Activated T-helper 2 cell treated with anti-CD3 and anti-CD28 coated beads, Interferon-gamma antibody, Interleukin-2, Interleukin-4, amounts not matched to agents 10 μg/mL and 5 μg/mL and 100 μg/mL, durations not matched to agents 14 hours and 24 hours and 36 hours (primary cell): Measurements from ENCODE around the gene XDH. TPM values are rescaled to one million over a fixed set of nuclear protein-coding genes. Genes with fewer than 3 reads are reported as not detected.

ENCODE experiments used
- DNase-seq: peaks from one replicate; pipeline ENCODE4 v3.0.0; 2021; ENCODE audit warnings: low spot score
- H3K27ac Mint-ChIP-seq: one replicate; pipeline ENCODE4 v1.8.0; 2021; ENCODE audit warnings: mixed read lengths
- H3K27me3 Mint-ChIP-seq: one replicate; pipeline ENCODE4 v1.8.0; 2021; ENCODE audit warnings: low read depth, mixed read lengths
- H3K36me3 Mint-ChIP-seq: one replicate; pipeline ENCODE4 v1.8.0; 2021; ENCODE audit warnings: low read depth, mixed read lengths
- H3K4me1 Mint-ChIP-seq: one replicate; pipeline ENCODE4 v1.8.0; 2021; ENCODE audit warnings: low read depth, mixed read lengths
- H3K4me3 Mint-ChIP-seq: one replicate; pipeline ENCODE4 v1.8.0; 2021; ENCODE audit warnings: low read depth, mild to moderate bottlenecking, moderate library complexity, mixed read lengths
- H3K9me3 Mint-ChIP-seq: one replicate; pipeline ENCODE4 v1.8.0; 2021; ENCODE audit warnings: mixed read lengths
- intact Hi-C: fragments of 100-400 bp; cut with micrococcal nuclease; formaldehyde crosslinking; loops from one replicate; pipeline ENCODE4 v1.15.1; 2023
- total RNA-seq: library from RNA; stranded (reverse); gene quantifications from 2 replicates; pipeline ENCODE4 v1.2.3, GENCODE V29; 2022

The XDH gene
- total RNA-seq, 1 donor from 2014 or later: not detected

GRCh38 chr2:31378389-31378788 lies 36.2 kb downstream of the XDH start:
- Mint-ChIP-seq H3K27me3 (peaks cover 2% of the 10 kb centered on the region), H3K4me1 (peaks cover 23% of the 10 kb centered on the region), H3K9me3 (no peaks in the 10 kb centered on the region)

GRCh38 chr2:31373127-31373526 lies 41.4 kb downstream of the XDH start:
- no peaks in the 10 kb centered on the region for H3K36me3 Mint-ChIP-seq
- H3K27me3 Mint-ChIP-seq: peaks cover under 1% of the 10 kb centered on the region
- H3K27ac Mint-ChIP-seq: no peak overlapping the region
- no peaks in the 10 kb centered on the region for H3K9me3 Mint-ChIP-seq
- intact Hi-C loops: no loop called here
- DNase-seq: no peak
- peaks cover under 1% of the 10 kb centered on the region for H3K4me1 Mint-ChIP-seq
- no peak overlapping the region for H3K4me3 Mint-ChIP-seq

More at GRCh38 chr2:31378389-31378788, 36.2 kb downstream of the XDH start:
- Mint-ChIP-seq H3K36me3 (no peaks in the 10 kb centered on the region), H3K27ac (no peak overlapping the region), H3K4me3 (no peak overlapping the region)
- DNase-seq: no peak
- intact Hi-C loops: no loop called here

GRCh38 chr2:31372097-31372496 lies 42.4 kb downstream of the XDH start:
- DNase-seq: no peak
- Mint-ChIP-seq H3K36me3 (no peaks in the 10 kb centered on the region), H3K4me3 (no peak overlapping the region), H3K27ac (no peak overlapping the region), H3K9me3 (no peaks in the 10 kb centered on the region), H3K27me3 (no peaks in the 10 kb centered on the region), H3K4me1 (no peaks in the 10 kb centered on the region)
- intact Hi-C loops: no loop called here

- Mint-ChIP-seq H3K27ac (no peak overlapping the region), H3K9me3 (no peaks in the 10 kb centered on the region), H3K4me3 (no peak overlapping the region), H3K4me1 (no peaks in the 10 kb centered on the region), H3K27me3 (no peaks in the 10 kb centered on the region), H3K36me3 (no peaks in the 10 kb centered on the region)
- no peak for DNase-seq
- intact Hi-C loops: no loop called here
These were observed 42.9 kb downstream of the XDH start for GRCh38 chr2:31371691-31372090.

GRCh38 chr2:31366733-31367132 lies 47.8 kb downstream of the XDH start:
- Mint-ChIP-seq H3K9me3 (no peaks in the 10 kb centered on the region), H3K27me3 (peaks cover 2% of the 10 kb centered on the region), H3K27ac (no peak overlapping the region), H3K4me3 (no peak overlapping the region), H3K36me3 (no peaks in the 10 kb centered on the region), H3K4me1 (no peaks in the 10 kb centered on the region)
- no peak for DNase-seq
- intact Hi-C loops: no loop called here

GRCh38 chr2:31365834-31366505 lies 48.6 kb downstream of the XDH start:
- Mint-ChIP-seq H3K4me3 (no peak overlapping the region), H3K9me3 (no peaks in the 10 kb centered on the region), H3K27ac (no peak overlapping the region), H3K4me1 (no peaks in the 10 kb centered on the region), H3K27me3 (peaks cover 8% of the 10 kb centered on the region), H3K36me3 (no peaks in the 10 kb centered on the region)
- DNase-seq: no peak
- intact Hi-C loops: no loop called here

- Mint-ChIP-seq H3K9me3 (no peaks in the 10 kb centered on the region), H3K4me3 (no peak overlapping the region), H3K36me3 (no peaks in the 10 kb centered on the region), H3K27ac (no peak overlapping the region), H3K27me3 (peaks cover 12% of the 10 kb centered on the region), H3K4me1 (no peaks in the 10 kb centered on the region)
- intact Hi-C loops: no loop called here
- no peak for DNase-seq
These were observed 49.2 kb downstream of the XDH start for GRCh38 chr2:31365348-31365747.

GRCh38 chr2:31363956-31364750 lies 50.4 kb downstream of the XDH start:
- Mint-ChIP-seq H3K4me1 (no peaks in the 10 kb centered on the region), H3K27me3 (peaks cover 14% of the 10 kb centered on the region), H3K9me3 (no peaks in the 10 kb centered on the region), H3K27ac (no peak overlapping the region), H3K36me3 (no peaks in the 10 kb centered on the region), H3K4me3 (no peak overlapping the region)
- intact Hi-C loops: no loop called here
- DNase-seq: no peak

- Mint-ChIP-seq H3K36me3 (no peaks in the 10 kb centered on the region), H3K27me3 (peaks cover 24% of the 10 kb centered on the region), H3K27ac (no peak overlapping the region), H3K4me3 (no peak overlapping the region), H3K9me3 (no peaks in the 10 kb centered on the region), H3K4me1 (no peaks in the 10 kb centered on the region)
- intact Hi-C loops: no loop called here
- DNase-seq: no peak
These were observed 52.0 kb downstream of the XDH start for GRCh38 chr2:31362581-31362980.

GRCh38 chr2:31359229-31359628 lies 55.3 kb downstream of the XDH start:
- no peak for DNase-seq
- Mint-ChIP-seq H3K27ac (no peak overlapping the region), H3K9me3 (no peaks in the 10 kb centered on the region), H3K4me3 (no peak overlapping the region), H3K4me1 (peaks cover 2% of the 10 kb centered on the region), H3K36me3 (no peaks in the 10 kb centered on the region), H3K27me3 (peaks cover 47% of the 10 kb centered on the region)
- intact Hi-C loops: no loop called here

GRCh38 chr2:31354837-31355236 lies 59.7 kb downstream of the XDH start:
- intact Hi-C loops: no loop called here
- DNase-seq: no peak
- Mint-ChIP-seq H3K27me3 (peaks cover 57% of the 10 kb centered on the region), H3K4me1 (peaks cover 7% of the 10 kb centered on the region), H3K27ac (no peak overlapping the region), H3K9me3 (no peaks in the 10 kb centered on the region), H3K36me3 (no peaks in the 10 kb centered on the region), H3K4me3 (no peak overlapping the region)

- no peak overlapping the region for H3K4me3 Mint-ChIP-seq
These were observed 61.4 kb downstream of the XDH start for GRCh38 chr2:31353179-31353578.

GRCh38 chr2:31349684-31350083 lies 64.9 kb downstream of the XDH start:
- intact Hi-C loops: no loop called here
- Mint-ChIP-seq H3K4me3 (no peak overlapping the region), H3K36me3 (no peaks in the 10 kb centered on the region), H3K9me3 (no peaks in the 10 kb centered on the region), H3K4me1 (peaks cover 6% of the 10 kb centered on the region), H3K27me3 (peaks cover 33% of the 10 kb centered on the region), H3K27ac (no peak overlapping the region)
- no peak for DNase-seq

More at GRCh38 chr2:31353179-31353578, 61.4 kb downstream of the XDH start:
- Mint-ChIP-seq H3K9me3 (no peaks in the 10 kb centered on the region), H3K4me1 (peaks cover 7% of the 10 kb centered on the region), H3K27ac (no peak overlapping the region), H3K27me3 (peaks cover 50% of the 10 kb centered on the region), H3K36me3 (no peaks in the 10 kb centered on the region)
- intact Hi-C loops: no loop called here
- no peak for DNase-seq
